LNCaP clone FGC (cell line): ENCODE measurements around the gene BNIP3.

ENCODE experiments used
- DNase-seq: peaks from one replicate; pipeline ENCODE4 v3.0.0-alpha.2; 2011; ENCODE audit warnings: low read depth
- H3K4me3 ChIP-seq: 2 replicates; pipeline ENCODE4 v1.5.1; 2011; ENCODE audit warnings: mild to moderate bottlenecking, low read depth, low read length, control low read depth
- TF ChIP-seq, protein P1 (sequence below): IDR thresholded peaks from 2 replicates; pipeline ENCODE4 v1.5.1; 2012; ENCODE audit warnings: mild to moderate bottlenecking; ENCODE audit not compliant: control insufficient read depth, insufficient read depth; ENCODE audit errors: extremely low read depth

BNIP3 gene

DNA sequence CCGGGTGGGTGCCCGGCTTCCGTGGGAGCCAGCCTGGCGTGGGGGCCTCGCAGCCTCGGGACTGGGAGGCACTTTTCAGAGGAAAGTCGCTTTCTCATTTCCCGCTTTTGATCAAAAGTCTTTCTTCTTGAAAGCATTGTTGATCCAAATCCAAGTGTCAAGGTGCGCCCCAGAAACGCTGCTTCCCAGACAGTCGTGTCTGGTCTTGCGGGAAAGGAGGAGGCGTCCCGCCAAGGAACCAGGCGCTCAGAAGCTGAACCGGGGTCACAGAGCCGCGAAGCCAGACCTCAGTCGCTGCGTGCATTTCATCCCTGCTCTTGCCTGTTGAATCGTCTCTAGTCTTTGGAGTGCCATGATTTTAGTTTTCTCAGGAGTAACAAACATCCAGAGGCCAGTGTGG is 1.1 kb upstream of the BNIP3 start:
- DNase-seq, result no peak
- peak overlapping the region; percentile 64 for H3K4me3 ChIP-seq
- TF ChIP-seq, protein P1, sequence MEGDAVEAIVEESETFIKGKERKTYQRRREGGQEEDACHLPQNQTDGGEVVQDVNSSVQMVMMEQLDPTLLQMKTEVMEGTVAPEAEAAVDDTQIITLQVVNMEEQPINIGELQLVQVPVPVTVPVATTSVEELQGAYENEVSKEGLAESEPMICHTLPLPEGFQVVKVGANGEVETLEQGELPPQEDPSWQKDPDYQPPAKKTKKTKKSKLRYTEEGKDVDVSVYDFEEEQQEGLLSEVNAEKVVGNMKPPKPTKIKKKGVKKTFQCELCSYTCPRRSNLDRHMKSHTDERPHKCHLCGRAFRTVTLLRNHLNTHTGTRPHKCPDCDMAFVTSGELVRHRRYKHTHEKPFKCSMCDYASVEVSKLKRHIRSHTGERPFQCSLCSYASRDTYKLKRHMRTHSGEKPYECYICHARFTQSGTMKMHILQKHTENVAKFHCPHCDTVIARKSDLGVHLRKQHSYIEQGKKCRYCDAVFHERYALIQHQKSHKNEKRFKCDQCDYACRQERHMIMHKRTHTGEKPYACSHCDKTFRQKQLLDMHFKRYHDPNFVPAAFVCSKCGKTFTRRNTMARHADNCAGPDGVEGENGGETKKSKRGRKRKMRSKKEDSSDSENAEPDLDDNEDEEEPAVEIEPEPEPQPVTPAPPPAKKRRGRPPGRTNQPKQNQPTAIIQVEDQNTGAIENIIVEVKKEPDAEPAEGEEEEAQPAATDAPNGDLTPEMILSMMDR, result no peak

DNA sequence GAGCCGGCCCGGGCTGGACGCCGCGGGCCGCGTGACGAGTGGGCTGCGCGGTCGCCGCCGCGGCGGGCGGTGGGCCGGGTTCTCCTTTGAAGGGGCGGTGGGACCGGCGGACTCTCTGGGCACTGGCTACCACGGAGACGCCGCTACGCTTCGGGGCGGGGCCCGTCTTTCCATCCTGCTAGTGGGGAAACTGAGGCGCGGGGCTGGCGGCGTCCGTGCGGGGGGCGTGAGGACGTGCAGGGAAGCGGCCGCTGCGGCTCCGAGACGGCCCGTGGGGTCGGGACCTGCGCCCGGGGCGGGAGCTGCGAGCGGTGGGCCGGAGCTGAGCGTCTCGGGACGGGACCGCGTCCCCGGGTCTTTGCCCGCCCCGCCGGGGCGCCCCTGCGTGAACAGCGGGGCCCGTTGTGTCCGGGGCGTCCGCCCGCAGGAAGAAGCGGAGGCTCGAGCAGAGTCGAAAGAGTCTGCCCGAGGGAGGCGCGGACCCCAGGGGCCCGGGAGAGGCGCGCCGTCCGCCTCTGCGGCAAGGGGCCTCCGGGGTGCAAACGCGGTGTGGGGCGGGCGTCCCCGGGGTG is 548 bp upstream of the BNIP3 start:
- TF ChIP-seq, protein P1, result no peak
- no peak for DNase-seq
- H3K4me3 ChIP-seq, result peak overlapping the region; percentile 64

DNA sequence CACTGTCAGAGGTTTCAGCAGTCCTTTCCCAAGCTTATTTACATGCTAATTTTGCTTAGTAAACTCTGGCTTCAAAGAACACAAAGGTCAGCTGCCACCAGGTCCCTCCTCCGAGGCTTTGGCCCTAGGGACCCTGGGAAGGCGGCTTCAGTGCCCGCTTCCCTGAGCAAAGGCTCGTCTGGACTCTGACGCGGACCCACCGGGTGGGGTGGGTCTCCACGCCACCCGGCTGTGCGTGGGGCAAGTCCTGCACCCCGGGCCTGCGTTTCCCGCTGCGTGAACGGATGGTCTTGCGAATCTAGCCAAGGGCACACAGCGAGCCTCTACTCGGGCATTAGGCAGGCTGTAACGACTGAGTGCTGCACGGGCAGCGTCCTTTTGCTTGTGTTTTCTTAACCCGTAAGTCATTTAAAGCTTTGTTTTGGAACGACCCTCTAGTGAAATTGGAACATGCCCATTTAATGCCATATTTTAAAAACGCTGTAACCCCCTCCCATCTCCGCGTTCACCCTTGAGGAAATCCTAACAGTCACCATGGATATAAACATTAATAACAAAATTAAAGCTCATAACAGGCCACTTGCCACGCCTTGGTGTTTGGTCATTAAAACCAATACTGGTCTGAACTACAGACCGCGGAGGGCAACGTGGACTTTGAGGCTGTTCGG is 828 bp downstream of the BNIP3 start:
- TF ChIP-seq, protein P1, result no peak
- DNase-seq, result no peak

DNA sequence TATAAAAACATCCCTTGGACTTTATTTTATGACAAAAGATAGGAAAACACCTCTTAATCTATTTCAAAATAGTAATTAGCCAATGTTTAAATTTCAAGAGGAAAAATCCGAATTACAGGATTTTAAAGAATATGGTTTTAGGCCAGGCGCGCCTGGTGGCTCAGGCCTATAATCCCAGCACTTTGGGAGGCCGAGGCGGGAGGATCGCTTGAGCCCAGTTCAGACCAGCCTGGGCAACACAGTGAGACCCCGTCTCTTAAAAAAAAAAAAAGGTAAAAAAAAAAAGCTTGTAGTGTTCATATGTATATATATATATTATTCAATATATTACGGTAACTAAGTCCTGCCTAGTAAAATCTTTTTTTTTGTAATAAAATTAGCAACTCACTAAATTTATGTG is 1.4 kb downstream of the BNIP3 start:
- TF ChIP-seq, protein P1, result no peak
- DNase-seq, result no peak
- peak overlapping the region; percentile 69 for H3K4me3 ChIP-seq

More for the DNA sequence above, 828 bp downstream of the BNIP3 start:
- H3K4me3 ChIP-seq, result peak overlapping the region; percentile 69

DNA sequence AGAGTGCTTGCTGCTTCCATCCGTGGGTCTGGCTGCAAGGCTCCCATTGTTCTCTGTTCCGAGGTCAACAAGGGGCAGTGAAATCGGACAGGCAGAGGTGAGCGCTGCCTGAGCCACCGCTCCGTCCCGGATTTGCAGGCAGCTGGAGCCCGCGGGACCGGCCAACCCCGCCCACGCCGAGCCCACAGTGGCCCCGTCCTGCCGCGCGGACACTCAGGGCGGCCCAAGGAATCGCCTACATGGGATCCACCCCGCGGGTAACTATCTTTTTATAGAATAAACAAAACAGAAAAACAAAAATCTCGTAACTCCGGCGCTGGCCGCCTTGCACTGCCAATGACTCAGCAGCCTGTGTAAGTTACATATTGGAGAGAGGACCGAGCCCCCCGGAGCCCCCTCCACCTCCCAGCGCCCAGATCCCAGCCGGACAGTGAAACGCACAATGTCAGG is 1.9 kb downstream of the BNIP3 start:
- TF ChIP-seq, protein P1, result no peak
- DNase-seq, result no peak
- peak overlapping the region; percentile 69 for H3K4me3 ChIP-seq

DNA sequence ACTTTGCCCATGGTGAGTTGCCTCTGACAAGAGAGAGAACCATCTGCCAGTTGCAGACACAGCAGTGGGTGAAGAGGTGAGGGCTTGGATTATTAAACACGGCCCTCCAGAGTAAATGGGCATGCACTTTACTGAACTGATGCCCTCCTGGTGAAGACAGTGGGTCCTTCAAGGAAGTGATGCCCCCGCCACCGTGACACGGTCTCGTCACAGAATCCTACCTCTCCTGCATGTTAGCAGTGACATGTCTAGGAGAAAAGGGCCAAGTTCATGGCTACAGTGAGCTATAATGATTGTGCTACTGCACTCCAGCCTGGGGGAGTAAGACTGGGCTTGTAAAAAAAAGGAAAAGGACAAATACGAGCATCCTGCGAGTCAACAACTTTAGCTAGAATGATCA is 2.4 kb downstream of the BNIP3 start:
- DNase-seq, result no peak
- H3K4me3 ChIP-seq, result peak overlapping the region; percentile 69
- TF ChIP-seq, protein P1, result no peak
